GM19099 (cell line): ENCODE measurements around the gene RERG.

Experiments used
- POLR2A ChIP-seq: IDR thresholded peaks from 3 replicates; pipeline ENCODE4 v1.6.1; 2011; ENCODE audit warnings: low read depth; ENCODE audit not compliant: insufficient read length; ENCODE audit errors: extremely low read depth

Gene RERG

GRCh38 chr12:15220915-15221885 lies at the start of gene RERG:
Gene RERG (minus strand): TSS chr12:15221417. CDS start chr12:15217489, 3,928 bp downstream.
- TF ChIP-seq POLR2A, result no peak

- TF ChIP-seq POLR2A, result no peak
These were observed 49.4 kb upstream of the RERG start for GRCh38 chr12:15270591-15270990.

- TF ChIP-seq POLR2A, result no peak
These were observed 47.8 kb upstream of the RERG start for GRCh38 chr12:15268927-15269552.

- no peak for TF ChIP-seq POLR2A
These were observed 47.1 kb upstream of the RERG start for GRCh38 chr12:15268309-15268708.

GRCh38 chr12:15265875-15266274 lies 44.7 kb upstream of the RERG start:
- TF ChIP-seq POLR2A, result no peak

- TF ChIP-seq POLR2A, result no peak
These were observed 35.5 kb upstream of the RERG start for GRCh38 chr12:15256761-15257160.

- no peak for TF ChIP-seq POLR2A
These were observed 32.8 kb upstream of the RERG start for GRCh38 chr12:15253990-15254389.

- TF ChIP-seq POLR2A, result no peak
These were observed 23.7 kb upstream of the RERG start for GRCh38 chr12:15244926-15245325.

- no peak for TF ChIP-seq POLR2A
These were observed 23.1 kb upstream of the RERG start for GRCh38 chr12:15244341-15244740.

- no peak for TF ChIP-seq POLR2A
These were observed 21.9 kb upstream of the RERG start for GRCh38 chr12:15243102-15243501.

- TF ChIP-seq POLR2A, result no peak
These were observed 19.7 kb upstream of the RERG start for GRCh38 chr12:15240898-15241297.

- TF ChIP-seq POLR2A, result no peak
These were observed 13.3 kb upstream of the RERG start for GRCh38 chr12:15234508-15234907.

- TF ChIP-seq POLR2A, result no peak
These were observed 12.8 kb upstream of the RERG start for GRCh38 chr12:15234011-15234410.

GRCh38 chr12:15232959-15233358 lies 11.7 kb upstream of the RERG start:
- TF ChIP-seq POLR2A, result no peak

- TF ChIP-seq POLR2A, result no peak
These were observed 10.3 kb upstream of the RERG start for GRCh38 chr12:15231493-15231892.

- TF ChIP-seq POLR2A, result no peak
These were observed 9.5 kb upstream of the RERG start for GRCh38 chr12:15230751-15231150.
